Endothelial cell of umbilical vein (primary cell): ENCODE data around the gene LUZP2. TPM values are rescaled to one million over a fixed set of nuclear protein-coding genes. Genes with fewer than 3 reads are reported as not detected.

ENCODE experiments used
- BruUV-seq: library from RNA; stranded (reverse); fragments of 400-500 nt; replicated peaks from 2 replicates; lab custom pipeline; 2021; lab: Mats Ljungman, UMichigan
- CTCF ChIA-PET: fragments of 300-600, 350-600 bp; sonication (Branson Sonifier 250); formaldehyde crosslinking; loops from one replicate; lab custom pipeline; 2021; ENCODE audit warnings: antibody characterized with exemption, inconsistent platforms; lab: Charles Lee
- POLR2A ChIA-PET: fragments of 300-600, 350-600 bp; sonication (Branson Sonifier 250); formaldehyde crosslinking; loops from one replicate; lab custom pipeline; 2021; ENCODE audit warnings: antibody characterized with exemption, inconsistent platforms; lab: Charles Lee
- DNase-seq: peaks from one replicate; pipeline ENCODE4 v3.0.0-alpha.2; 2011; ENCODE audit warnings: low read depth, low spot score
- FAIRE-seq: peaks from 2 replicates; lab custom pipeline; 2011; peaks lifted over from hg19 to GRCh38; lab: Jason Lieb, UNC
- H2AFZ ChIP-seq: 2 replicates; pipeline ENCODE4 v1.6.0; 2012; ENCODE audit warnings: low read depth, low read length, control low read depth, inconsistent platforms
- H3K27ac ChIP-seq: 2 replicates; pipeline ENCODE4 v1.5.1; 2011; ENCODE audit warnings: low read depth, mild to moderate bottlenecking, control low read depth, low read length, moderate library complexity; ENCODE audit not compliant: insufficient read depth
- H3K27me3 ChIP-seq, 2 experiments: 2 replicates each; pipeline versions ENCODE4 v1.6.0 to v1.6.1; 2011; ENCODE audit warnings: low read length in 2 of 2, mixed read lengths in 1 of 2; ENCODE audit not compliant: control insufficient read depth in 2 of 2, insufficient read depth in 2 of 2
- H3K36me3 ChIP-seq, 2 experiments: 2 replicates in 1 of 2; 3 replicates in 1 of 2; pipeline ENCODE4 v1.5.1; 2011; ENCODE audit warnings: low read length in 2 of 2, mild to moderate bottlenecking in 1 of 2, moderate library complexity in 1 of 2; ENCODE audit not compliant: control insufficient read depth in 2 of 2, insufficient read depth in 2 of 2; ENCODE audit errors: extremely low read depth in 1 of 2
- H3K4me1 ChIP-seq: 3 replicates; pipeline ENCODE4 v1.5.1; 2011; ENCODE audit warnings: mild to moderate bottlenecking, low read length; ENCODE audit not compliant: control insufficient read depth, insufficient read depth; ENCODE audit errors: extremely low read depth
- H3K4me2 ChIP-seq: 2 replicates; pipeline ENCODE4 v1.6.1; 2011; ENCODE audit warnings: low read length, control low read depth, mixed read lengths; ENCODE audit not compliant: insufficient read depth
- H3K4me3 ChIP-seq, 3 experiments: fragments of 200-600 bp in 1 of 3; sonication (generic), shearing (Covaris generic) in 1 of 3; replicated peaks in 1 of 3; 2 replicates each; pipeline ENCODE4 v1.5.1; 2011 to 2016; ENCODE audit warnings: control low read depth in 3 of 3, low read length in 3 of 3, mild to moderate bottlenecking in 2 of 3, inconsistent platforms in 1 of 3, low read depth in 1 of 3, moderate library complexity in 1 of 3; ENCODE audit not compliant: insufficient read depth in 1 of 3
- H3K79me2 ChIP-seq: 2 replicates; pipeline ENCODE4 v1.6.0; 2012; ENCODE audit warnings: low read length, inconsistent platforms; ENCODE audit not compliant: control insufficient read depth, insufficient read depth
- H3K9ac ChIP-seq: replicated peaks from 2 replicates; pipeline ENCODE3; 2011; ENCODE audit warnings: low read length, control low read depth; ENCODE audit not compliant: insufficient read depth; ENCODE audit errors: extremely low read depth
- H3K9me1 ChIP-seq: replicated peaks from 3 replicates; pipeline ENCODE4 v1.6.0; 2011; ENCODE audit warnings: mild to moderate bottlenecking, low read length; ENCODE audit not compliant: control insufficient read depth, insufficient read depth; ENCODE audit errors: extremely low read depth
- H3K9me3 ChIP-seq: replicated peaks from 2 replicates; pipeline ENCODE4 v1.5.1; 2012; ENCODE audit warnings: low read length, inconsistent platforms; ENCODE audit not compliant: control insufficient read depth, insufficient read depth
- H4K20me1 ChIP-seq: replicated peaks from 2 replicates; pipeline ENCODE3; 2011; ENCODE audit warnings: mild to moderate bottlenecking, low read length; ENCODE audit not compliant: control insufficient read depth, insufficient read depth; ENCODE audit errors: extremely low read depth
- CTCF ChIP-seq, 2 donors: IDR thresholded peaks; 1 replicate in 1 of 2; 2 replicates in 1 of 2; pipeline ENCODE4 v1.5.1; 2011; ENCODE audit warnings: low read length in 2 of 2, mild to moderate bottlenecking in 2 of 2, moderate library complexity in 2 of 2, control low read depth in 1 of 2, inconsistent platforms in 1 of 2, low read depth in 1 of 2; ENCODE audit not compliant: insufficient read depth in 1 of 2; ENCODE audit errors: extremely low read depth in 1 of 2
- EZH2 ChIP-seq: IDR thresholded peaks from 2 replicates; pipeline ENCODE4 v1.6.1; 2012; ENCODE audit warnings: borderline replicate concordance, low read depth, mild to moderate bottlenecking, moderate library complexity, low read length, inconsistent platforms; ENCODE audit not compliant: severe bottlenecking
- MAX ChIP-seq: IDR thresholded peaks from 2 replicates; pipeline ENCODE4 v1.6.1; 2011; ENCODE audit not compliant: insufficient read depth, insufficient read length
- MYC ChIP-seq: IDR thresholded peaks from one replicate; pipeline ENCODE4 v1.6.1; 2011; ENCODE audit warnings: mild to moderate bottlenecking, low read depth, low read length
- POLR2A ChIP-seq: IDR thresholded peaks from 2 replicates; pipeline ENCODE4 v1.6.1; 2012; ENCODE audit warnings: low read depth, mild to moderate bottlenecking, control low read depth, low read length
- POLR2AphosphoS5 ChIP-seq: IDR thresholded peaks from 2 replicates; pipeline ENCODE4 v1.6.1; 2012; ENCODE audit warnings: low read depth, mild to moderate bottlenecking, control low read depth, low read length, moderate library complexity; ENCODE audit not compliant: insufficient read depth
- dilution Hi-C: fragments of 300-500 bp; cut with MboI; formaldehyde crosslinking; loops from one replicate; pipeline ENCODE4 v1.15.0; 2019; ENCODE audit warnings: low sequenced_read_pairs; ENCODE audit not compliant: extremely low pct_ligation_motif_present
- intact Hi-C: fragments of 100-400 bp; cut with micrococcal nuclease; formaldehyde crosslinking; loops from one replicate; pipeline ENCODE4 v1.10.0; 2022
- polyA plus RNA-seq, 4 experiments: library from polyadenylated mRNA; depleted of rRNA in 3 of 4; stranded (reverse) in 3 of 4; unstranded in 1 of 4; fragments of >200 nt; gene quantifications; 2 replicates each; pipeline versions ENCODE4 v1.2.1 to v1.2.3, GENCODE V29; 2011 to 2012; ENCODE audit warnings: missing spikeins in 1 of 4
- total RNA-seq: library from RNA; stranded (reverse); gene quantifications from 2 replicates; pipeline ENCODE4 v1.2.3, GENCODE V29; 2021

The LUZP2 gene
- total and polyA plus RNA-seq, 2 donors (not counting 3 experiments of a cell fraction or from before 2014, with no cell fraction given) = 0.07 TPM; not detected in 1

- Histone ChIP-seq H3K4me1 (no peaks in the 10 kb centered on the region), H3K4me3 (no peak overlapping the region), H3K27me3 (peaks cover 0 to 2% of the 10 kb centered on the region in 2 experiments), H3K36me3 (no peaks in the 10 kb centered on the region), H3K79me2 (no peaks in the 10 kb centered on the region), H3K9me3 (no peaks in the 10 kb centered on the region), H2AFZ (no peak overlapping the region), H4K20me1 (no peaks in the 10 kb centered on the region), H3K4me2 (no peak overlapping the region), H3K9ac (no peak overlapping the region), H3K9me1 (no peaks in the 10 kb centered on the region), H3K27ac (no peak overlapping the region)
- intact Hi-C loops (no loop called here), dilution Hi-C loops (no loop called here)
- DNase-seq (no peak), FAIRE-seq (no peak)
- BruUV-seq = no TSS peak
- ChIA-PET CTCF (no interaction called here), POLR2A (no interaction called here)
- TF ChIP-seq EZH2 (no peak), MYC (no peak), CTCF (IDR thresholded peaks at IDR 0.05; ENCODE audit: extremely low read depth in 1 of 2, insufficient read depth in 1 of 2, low read depth in 1 of 2, low read length in 2 of 2) (no peak), MAX (no peak), POLR2AphosphoS5 (no peak), POLR2A (no peak)
Measured at GRCh38 chr11:24513479-24514218, 16.8 kb downstream of the LUZP2 start.
